Kidney (tissue), 14 donors: Measurements from ENCODE around the gene SH3BP5. TPM values are rescaled to one million over a fixed set of nuclear protein-coding genes. Genes with fewer than 3 reads are reported as not detected.

Source experiments
- DNase-seq, 5 donors: peaks; one replicate each; pipeline ENCODE4 v3.0.0-alpha.2; 2013 to 2020
- FAIRE-seq: peaks from 2 replicates; lab custom pipeline; 2012; peaks lifted over from hg19 to GRCh38; lab: Jason Lieb, UNC
- H3K27ac ChIP-seq, 2 donors: one replicate each; pipeline ENCODE4 v1.7.0; 2013; ENCODE audit warnings: low read depth in 2 of 2, low read length in 2 of 2, inconsistent platforms in 1 of 2
- H3K27me3 ChIP-seq: one replicate; pipeline ENCODE4 v1.7.1; 2013; ENCODE audit warnings: low read length, inconsistent platforms; ENCODE audit not compliant: control insufficient read depth, insufficient read depth
- H3K36me3 ChIP-seq, 3 donors: one replicate each; pipeline versions ENCODE4 v1.7.0 to v1.7.1; 2013; ENCODE audit warnings: low read length in 3 of 3, control low read depth in 1 of 3, inconsistent platforms in 1 of 3; ENCODE audit not compliant: insufficient read depth in 3 of 3, control insufficient read depth in 2 of 3
- H3K4me1 ChIP-seq, 3 donors: one replicate each; pipeline versions ENCODE4 v1.7.0 to v1.7.1; 2013; ENCODE audit warnings: low read length in 3 of 3, inconsistent platforms in 1 of 3, low read depth in 1 of 3; ENCODE audit not compliant: control insufficient read depth in 2 of 3, insufficient read depth in 2 of 3
- H3K4me3 ChIP-seq, 3 donors: one replicate each; pipeline versions ENCODE4 v1.7.0 to v1.8.1; 2013; ENCODE audit warnings: low read length in 3 of 3, control low read depth in 1 of 3, inconsistent platforms in 1 of 3
- H3K9ac ChIP-seq, 3 donors: one replicate each; pipeline versions ENCODE4 v1.7.0 to v1.7.1; 2013; ENCODE audit warnings: low read length in 3 of 3, control low read depth in 1 of 3, inconsistent platforms in 1 of 3
- H3K9me3 ChIP-seq, 3 donors: one replicate each; pipeline versions ENCODE4 v1.7.0 to v1.7.1; 2013; ENCODE audit warnings: low read length in 3 of 3, control low read depth in 1 of 3, inconsistent platforms in 1 of 3; ENCODE audit not compliant: control insufficient read depth in 2 of 3, insufficient read depth in 1 of 3
- intact Hi-C: fragments of 100-400 bp; cut with DNase I; formaldehyde crosslinking; loops from one replicate; pipeline ENCODE4 v1.11.1; 2022
- polyA plus RNA-seq: library from polyadenylated mRNA; stranded (reverse); fragments of 350-450 nt; fragmentation: Illumina TruSeq; extraction: RNeasy Lipid Tissue Mini Kit (QIAGEN cat#74804); gene quantifications from one replicate; pipeline ENCODE4 v1.2.3, GENCODE V29; 2014; ENCODE audit warnings: low read depth, low replicate concordance; ENCODE audit not compliant: insufficient read depth
- total RNA-seq: library from RNA; stranded (reverse); fragmentation: NEBNext Ultra II Directional; extraction: Animal tissue kit (Norgen Biotek cat#: 25700); gene quantifications from one replicate; pipeline ENCODE4 v1.2.1, GENCODE V29; 2021
- TF ChIP-seq, protein P1 (sequence below): IDR thresholded peaks from 3 replicates; pipeline ENCODE4 v1.5.1; 2012; ENCODE audit warnings: mild to moderate bottlenecking, moderate library complexity, borderline replicate concordance; ENCODE audit not compliant: insufficient read depth; ENCODE audit errors: extremely low read depth
- donor health status: control.
- donor health status: control.
- donor health status: control.
- donor health status: control.
- donor health status: control.
- donor health status: DM: yes; HTN: yes; CAD: no.
- donor health status: Normal renal cell carcinoma (clear cell type).

The SH3BP5 gene
- total and polyA plus RNA-seq, 2 donors from 2014 or later, result 39.1 to 109 TPM

DNA sequence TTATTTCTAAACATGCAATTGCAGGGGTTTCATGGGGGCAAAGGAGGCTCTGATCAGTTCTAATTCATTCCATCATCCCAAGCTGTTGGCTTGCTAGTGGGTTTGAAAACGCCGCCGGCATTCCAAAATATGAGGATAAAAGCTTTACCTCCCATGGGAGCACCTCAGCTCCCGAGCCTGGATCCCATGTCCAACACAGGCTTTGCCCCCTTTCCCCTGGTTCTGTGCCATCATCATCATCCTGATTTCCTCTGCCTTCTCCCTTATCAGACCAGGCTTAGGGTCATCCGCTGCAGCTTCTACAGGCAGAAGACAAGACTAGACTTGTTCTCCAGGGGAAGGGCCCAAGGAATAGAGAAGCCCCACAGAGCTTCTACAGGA, 25.4 kb downstream of the SH3BP5 start:
- intact Hi-C loops, result no loop called here
- H3K27me3 ChIP-seq, result no peaks in the 10 kb centered on the region
- TF ChIP-seq, protein P1, sequence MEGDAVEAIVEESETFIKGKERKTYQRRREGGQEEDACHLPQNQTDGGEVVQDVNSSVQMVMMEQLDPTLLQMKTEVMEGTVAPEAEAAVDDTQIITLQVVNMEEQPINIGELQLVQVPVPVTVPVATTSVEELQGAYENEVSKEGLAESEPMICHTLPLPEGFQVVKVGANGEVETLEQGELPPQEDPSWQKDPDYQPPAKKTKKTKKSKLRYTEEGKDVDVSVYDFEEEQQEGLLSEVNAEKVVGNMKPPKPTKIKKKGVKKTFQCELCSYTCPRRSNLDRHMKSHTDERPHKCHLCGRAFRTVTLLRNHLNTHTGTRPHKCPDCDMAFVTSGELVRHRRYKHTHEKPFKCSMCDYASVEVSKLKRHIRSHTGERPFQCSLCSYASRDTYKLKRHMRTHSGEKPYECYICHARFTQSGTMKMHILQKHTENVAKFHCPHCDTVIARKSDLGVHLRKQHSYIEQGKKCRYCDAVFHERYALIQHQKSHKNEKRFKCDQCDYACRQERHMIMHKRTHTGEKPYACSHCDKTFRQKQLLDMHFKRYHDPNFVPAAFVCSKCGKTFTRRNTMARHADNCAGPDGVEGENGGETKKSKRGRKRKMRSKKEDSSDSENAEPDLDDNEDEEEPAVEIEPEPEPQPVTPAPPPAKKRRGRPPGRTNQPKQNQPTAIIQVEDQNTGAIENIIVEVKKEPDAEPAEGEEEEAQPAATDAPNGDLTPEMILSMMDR, result no peak
- H3K4me3 ChIP-seq, result no peak overlapping the region
- no peaks in the 10 kb centered on the region for H3K9me3 ChIP-seq
- peaks cover 5 to 16% (median 10%) of the 10 kb centered on the region in 3 donors for H3K4me1 ChIP-seq
- peaks cover 0 to 16% (median 5%) of the 10 kb centered on the region in 3 donors for H3K36me3 ChIP-seq
- no peak for FAIRE-seq
- no peak overlapping the region for H3K27ac ChIP-seq
- H3K9ac ChIP-seq, result no peak overlapping the region
- DNase-seq, result no peak

DNA sequence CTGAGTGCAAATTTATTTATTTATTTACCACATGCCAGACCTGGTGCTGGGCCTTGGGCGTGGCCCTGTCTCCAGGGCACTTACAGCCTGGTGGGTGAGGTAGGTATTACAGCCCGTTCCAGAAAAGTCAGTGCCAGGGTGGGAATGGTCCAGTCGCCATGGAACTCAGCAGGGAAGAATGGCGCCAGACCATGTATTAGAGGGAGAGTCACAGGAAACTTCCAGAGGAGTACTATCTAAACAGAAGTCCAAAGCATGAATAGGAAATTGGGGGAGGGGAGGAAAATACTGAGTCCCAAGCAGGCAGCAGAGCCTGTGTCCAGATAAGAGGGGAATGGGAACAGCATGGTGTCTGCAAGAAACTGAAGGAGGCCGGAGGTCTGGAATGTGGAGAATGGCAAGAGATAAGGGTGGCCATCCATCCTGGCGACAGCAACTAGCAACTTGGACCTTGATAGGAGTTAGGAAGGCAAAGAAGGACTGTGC, 27.0 kb downstream of the SH3BP5 start:
- DNase-seq, result peak in 1 of 5 donors; percentile 60
- Histone ChIP-seq H3K9me3 (no peaks in the 10 kb centered on the region), H3K27me3 (no peaks in the 10 kb centered on the region), H3K4me1 (peaks cover 5 to 12% (median 5%) of the 10 kb centered on the region in 3 donors), H3K27ac (peak overlapping the region in 1 of 2 donors; percentile 8), H3K36me3 (peaks cover 0 to 16% (median 9%) of the 10 kb centered on the region in 3 donors), H3K4me3 (no peak overlapping the region), H3K9ac (no peak overlapping the region)
- intact Hi-C loops, result no loop called here
- TF ChIP-seq, protein P1, result no peak
- no peak for FAIRE-seq

DNA sequence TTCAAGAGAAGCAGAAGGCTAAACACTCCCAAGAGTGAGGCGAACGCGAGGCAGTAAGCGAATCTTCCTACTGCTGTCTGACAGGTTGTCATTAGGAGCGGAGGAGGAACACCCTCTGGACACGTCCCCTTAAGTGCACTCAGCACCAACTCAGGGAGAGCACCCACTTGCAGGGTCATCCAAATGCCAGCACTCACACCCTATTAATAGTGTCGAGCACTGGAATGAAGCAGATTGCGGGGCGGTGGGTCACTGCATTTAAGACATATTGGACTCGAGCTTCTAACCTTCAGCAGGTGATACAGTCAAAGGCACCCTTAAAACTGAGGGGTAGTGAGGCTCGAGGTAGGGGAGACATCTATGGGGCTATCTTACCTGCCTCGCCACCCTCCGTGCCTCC, 28.7 kb downstream of the SH3BP5 start:
- DNase-seq, result no peak
- Histone ChIP-seq H3K4me3 (no peak overlapping the region), H3K27me3 (no peaks in the 10 kb centered on the region), H3K9ac (no peak overlapping the region), H3K4me1 (peaks cover 0 to 9% (median 4%) of the 10 kb centered on the region in 3 donors), H3K27ac (no peak overlapping the region), H3K9me3 (no peaks in the 10 kb centered on the region), H3K36me3 (peaks cover 0 to 16% (median 9%) of the 10 kb centered on the region in 3 donors)
- intact Hi-C loops, result no loop called here
- TF ChIP-seq, protein P1, result no peak
- FAIRE-seq, result no peak

DNA sequence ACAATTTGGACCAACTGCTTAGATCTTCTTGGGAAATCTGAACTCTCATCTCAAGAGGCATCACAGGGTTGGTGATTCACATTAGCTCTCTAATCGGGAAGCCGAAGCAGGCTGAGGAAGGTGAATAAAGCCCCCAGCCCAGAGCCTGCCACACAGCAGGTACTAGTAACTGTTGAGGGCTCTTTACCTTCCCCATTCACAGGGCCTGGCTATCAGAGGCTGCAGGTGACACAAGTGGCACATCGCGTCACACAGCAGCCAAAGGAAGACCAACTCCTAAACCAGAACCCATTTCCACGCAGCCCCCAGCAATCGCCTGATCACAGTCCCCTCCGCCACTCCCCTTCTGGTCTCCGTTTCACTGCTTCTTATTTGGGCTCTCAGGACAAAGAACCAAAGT, 29.2 kb downstream of the SH3BP5 start:
- intact Hi-C loops, result no loop called here
- peaks cover 0 to 9% (median 4%) of the 10 kb centered on the region in 3 donors for H3K4me1 ChIP-seq
- peaks cover 0 to 16% (median 9%) of the 10 kb centered on the region in 3 donors for H3K36me3 ChIP-seq
- no peaks in the 10 kb centered on the region for H3K9me3 ChIP-seq
- no peaks in the 10 kb centered on the region for H3K27me3 ChIP-seq
- DNase-seq (no peak), FAIRE-seq (no peak)
- no peak overlapping the region for H3K9ac ChIP-seq
- TF ChIP-seq, protein P1, result no peak
- H3K27ac ChIP-seq, result no peak overlapping the region
- no peak overlapping the region for H3K4me3 ChIP-seq
